GM21576 (cell line): ENCODE measurements around the gene AUTS2.
A peak's percentile ranks its signal among the peaks of the same experiment; 100 is the strongest.

Experiments
- ATAC-seq: cut with Tn5 transposase; IDR thresholded peaks from one replicate; pipeline ENCODE4 v1.9.1; 2021; ENCODE audit warnings: mild to moderate bottlenecking, moderate library complexity; ENCODE audit not compliant: unreplicated experiment

AUTS2 gene

DNA sequence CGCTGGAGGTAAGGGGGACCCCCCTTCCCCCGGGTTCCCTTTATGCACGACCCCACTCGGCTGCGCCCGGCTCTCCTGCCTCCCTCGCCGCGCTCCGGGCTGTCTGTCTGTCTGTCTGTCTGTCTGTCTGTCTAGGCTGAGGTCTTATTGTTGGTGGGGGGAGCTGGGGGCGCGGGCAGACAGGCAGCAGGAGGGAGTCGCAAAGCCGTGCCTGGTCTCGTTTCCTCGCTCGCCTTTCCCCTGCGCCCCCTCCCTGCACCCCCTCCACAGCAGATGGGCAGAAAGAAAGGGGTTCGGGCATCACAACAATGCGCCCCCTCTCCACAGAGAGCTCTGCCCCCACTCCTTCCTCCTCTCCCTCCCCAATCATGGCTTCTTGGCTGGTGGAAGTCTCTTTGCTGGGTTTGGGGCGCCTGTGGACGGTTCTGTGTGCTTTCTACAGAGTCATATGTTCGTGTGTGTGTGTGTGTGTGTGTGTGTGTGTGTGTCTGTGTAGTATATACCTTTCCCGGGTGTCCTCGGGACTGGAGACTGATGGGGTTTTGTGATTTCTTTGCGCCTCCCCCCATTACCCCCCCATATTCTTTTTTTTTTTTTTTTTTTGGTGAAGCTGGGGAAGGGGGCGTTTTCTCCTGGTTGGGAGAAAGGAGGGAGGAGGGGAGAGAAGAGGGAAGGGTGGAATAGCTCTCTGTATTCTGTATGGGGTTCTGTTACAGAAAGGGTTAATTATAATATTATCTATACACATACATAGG is 1.9 kb downstream of the AUTS2 start:
- ATAC-seq = no peak

GRCh38 chr7:69600710-69601519 is 2.6 kb downstream of the AUTS2 start:
- no peak for ATAC-seq

DNA sequence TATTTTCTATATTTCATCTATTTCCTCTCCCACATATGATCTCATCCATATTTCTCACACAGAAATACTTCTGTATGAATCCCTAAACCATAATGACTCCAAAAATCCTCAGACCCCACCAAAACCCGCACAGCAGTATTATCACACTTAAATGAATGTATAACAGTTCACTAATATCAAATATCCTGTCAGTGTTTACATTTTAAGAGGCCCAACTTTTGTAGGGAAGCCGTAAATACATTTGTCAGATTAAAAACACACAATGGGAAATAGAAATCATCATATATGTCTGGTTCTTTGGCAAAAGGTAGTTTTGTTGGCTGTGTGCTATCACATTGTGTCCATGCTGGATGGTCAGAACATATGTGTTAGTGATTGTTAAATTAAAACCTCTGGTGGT is 4.2 kb downstream of the AUTS2 start:
- no peak for ATAC-seq

DNA sequence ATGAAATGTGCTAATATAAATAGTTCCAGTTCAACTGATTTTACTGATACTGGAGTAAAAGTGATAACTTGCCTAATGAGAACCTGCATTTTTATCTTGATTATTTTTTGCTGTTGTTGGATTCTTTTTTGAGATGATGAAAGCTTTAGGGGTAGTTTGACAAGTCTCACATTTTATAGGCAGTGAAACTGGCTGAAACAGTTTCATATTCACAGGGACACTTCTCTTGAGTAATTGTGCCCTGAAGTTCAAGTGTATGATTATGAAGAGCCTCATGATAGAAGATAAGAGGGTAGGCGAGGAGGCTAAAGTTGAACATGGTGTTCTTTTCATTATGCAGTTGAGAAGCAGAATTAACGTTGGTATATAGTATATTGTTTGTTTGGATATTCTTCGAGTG is 5.1 kb downstream of the AUTS2 start:
- no peak for ATAC-seq

GRCh38 chr7:69603937-69604494 is 5.7 kb downstream of the AUTS2 start:
- peak; percentile 74 for ATAC-seq

DNA sequence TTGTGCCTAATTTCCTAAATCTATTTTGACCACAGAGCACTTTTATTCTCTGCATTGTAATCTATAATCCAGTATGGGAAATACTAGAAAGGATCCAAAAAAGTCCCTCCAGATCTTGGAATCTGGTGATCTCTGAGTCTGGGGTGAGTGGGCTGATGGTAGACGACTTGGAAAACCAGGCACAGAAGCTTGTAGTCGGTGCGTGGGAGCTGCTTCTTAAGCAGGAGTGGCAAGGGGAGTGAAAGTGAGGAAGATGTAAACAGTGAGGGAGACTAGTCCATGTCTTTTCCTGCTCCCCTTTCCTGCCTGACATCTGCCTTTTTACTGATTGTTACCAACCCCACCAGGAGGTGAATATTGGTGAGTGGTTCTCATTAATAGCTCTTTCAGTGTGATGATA is 6.8 kb downstream of the AUTS2 start:
- no peak for ATAC-seq

DNA sequence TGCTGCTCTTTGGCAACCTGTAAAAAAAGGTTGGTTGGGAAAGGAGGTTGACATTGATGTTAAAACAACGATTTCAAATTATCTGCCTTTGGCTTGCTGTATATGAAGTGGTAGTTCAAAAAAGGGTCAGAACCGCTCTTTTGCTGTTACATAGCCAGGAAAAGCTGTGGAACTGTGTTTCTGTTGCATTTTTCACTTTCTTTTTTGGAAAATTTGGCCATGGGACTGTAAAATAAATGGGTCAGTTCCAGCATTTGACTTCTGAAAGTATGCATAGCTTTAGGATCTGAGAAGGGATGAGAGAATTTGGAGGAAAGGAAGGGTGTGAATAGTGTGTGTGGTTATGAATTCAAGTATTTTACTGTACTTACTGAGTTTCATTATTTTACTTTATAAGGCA is 7.3 kb downstream of the AUTS2 start:
- no peak for ATAC-seq

GRCh38 chr7:69608049-69608448 is 9.8 kb downstream of the AUTS2 start:
- no peak for ATAC-seq

GRCh38 chr7:69608878-69609277 is 10.6 kb downstream of the AUTS2 start:
- no peak for ATAC-seq

DNA sequence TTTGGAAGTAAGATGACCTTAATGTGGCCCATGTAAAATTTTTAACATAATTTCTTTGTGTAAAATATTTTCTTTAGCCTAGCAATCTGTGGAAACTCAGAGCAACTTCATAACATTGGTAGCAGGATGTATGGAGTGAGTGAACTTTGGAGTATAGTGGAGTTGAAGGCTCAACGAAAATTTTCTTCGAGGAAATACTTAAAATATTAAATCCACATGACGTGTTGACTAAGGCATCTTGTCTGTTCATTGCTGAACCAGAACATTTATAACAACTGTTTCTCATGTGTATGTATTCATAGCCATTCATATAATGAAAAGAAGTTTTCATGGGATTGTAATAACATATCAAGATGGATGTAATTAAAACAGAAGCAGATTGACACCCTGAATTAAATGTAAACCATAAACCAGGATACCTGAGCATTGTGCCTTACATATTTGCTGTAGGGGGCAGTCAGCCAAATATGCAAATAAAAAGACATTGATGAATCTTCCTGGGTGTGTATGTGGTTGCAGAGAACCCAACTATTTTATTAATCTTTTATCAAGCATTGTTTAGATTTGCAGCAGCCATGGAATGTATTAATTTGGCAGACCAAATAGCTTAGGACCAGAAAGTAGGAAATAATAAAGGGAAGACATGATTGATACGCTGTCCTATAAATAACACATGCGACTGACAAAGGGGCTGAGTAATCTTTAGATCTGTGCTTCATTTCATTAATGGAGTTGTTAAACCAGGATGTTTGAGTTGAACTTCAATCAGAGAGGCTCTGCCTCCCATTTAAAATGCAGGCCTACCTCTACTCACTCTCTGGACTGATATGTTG is 11.5 kb downstream of the AUTS2 start:
- no peak for ATAC-seq

DNA sequence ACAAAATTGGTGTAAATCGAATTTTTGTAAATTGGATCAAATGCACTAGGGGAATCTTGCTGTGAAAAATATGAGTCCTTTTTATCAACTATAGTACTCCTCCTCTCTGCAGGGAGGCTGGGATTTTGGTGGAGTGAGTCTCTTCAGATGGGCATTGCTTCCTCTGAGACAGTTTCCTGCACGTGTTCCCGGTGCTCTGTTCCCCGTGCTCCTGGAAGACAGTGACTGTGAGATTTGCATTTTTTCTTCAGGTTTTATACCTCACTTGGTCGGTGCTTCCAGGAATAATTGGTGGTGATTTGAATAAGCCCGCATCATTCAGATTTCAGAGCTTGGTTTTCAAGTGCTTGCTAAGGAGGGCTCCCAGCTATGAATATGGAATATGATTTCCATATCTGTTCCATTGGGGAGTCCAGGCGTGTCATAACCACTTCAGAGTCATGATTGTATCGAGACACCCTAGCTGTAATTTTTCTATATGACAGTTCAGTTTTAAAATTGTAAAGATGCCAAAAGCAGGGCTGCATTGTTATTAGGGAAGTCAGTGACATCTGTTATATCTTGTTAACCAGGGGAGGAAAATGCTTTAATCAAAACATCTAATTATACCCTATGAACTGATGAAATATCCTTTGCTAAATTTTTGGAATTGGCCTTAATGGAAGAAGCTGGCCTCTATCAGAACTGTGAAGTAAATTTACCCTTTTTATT is 12.3 kb downstream of the AUTS2 start:
- ATAC-seq = no peak

DNA sequence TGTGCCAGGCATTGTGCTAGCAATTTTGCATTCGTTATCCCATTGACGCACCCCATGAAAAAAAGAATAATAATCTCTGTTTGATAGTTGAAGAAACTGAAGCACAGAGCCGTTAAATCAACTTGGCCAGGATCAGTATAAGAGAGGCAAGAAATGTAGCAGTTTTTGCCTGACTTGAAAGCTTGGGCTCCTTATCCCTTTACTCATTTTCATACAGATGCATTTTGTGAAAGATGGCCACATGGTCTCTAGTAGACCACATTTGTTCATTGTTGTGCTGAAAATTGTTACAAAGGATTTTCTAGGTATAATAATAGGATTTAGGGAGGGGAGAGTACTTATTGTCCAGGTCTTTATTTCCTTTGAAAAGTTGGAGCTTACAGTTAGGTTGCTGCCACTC is 14.7 kb downstream of the AUTS2 start:
- ATAC-seq = no peak

DNA sequence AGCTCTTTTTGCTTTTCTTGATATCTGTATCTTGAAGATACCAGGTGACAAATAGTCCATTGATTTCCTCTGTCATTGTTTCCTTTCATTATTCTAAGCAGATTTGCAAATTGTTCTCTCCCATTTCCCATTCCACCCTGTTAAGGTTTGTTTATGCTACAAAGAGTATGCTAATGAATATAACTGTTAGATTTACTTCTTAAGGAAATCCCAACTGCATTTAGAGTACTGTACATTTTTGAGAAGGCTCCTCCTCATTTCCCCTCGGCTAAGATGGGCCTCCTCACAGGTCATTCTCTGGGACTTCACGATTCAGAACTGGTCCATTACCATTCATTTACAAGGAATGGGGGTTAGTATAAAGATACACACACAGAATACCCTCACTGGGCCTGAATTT is 15.6 kb downstream of the AUTS2 start:
- ATAC-seq = no peak

DNA sequence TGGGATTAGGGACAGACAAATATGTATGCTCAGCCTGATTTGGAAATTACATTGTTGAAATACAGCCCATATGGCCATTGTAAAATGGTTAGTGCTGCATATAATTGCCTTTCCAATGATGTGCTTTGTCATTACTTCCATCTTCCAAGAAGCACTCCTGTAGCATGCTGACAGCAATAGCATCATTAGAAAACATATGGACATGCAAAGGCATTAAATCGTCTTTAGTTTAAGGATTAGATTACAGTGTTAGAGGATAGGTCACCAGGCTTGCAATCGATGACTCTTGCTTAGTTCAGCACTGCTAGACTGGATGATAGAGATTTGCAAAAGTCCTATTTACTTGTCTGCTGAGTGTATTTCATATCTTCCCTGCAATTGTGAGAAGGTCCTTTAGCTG is 17.4 kb downstream of the AUTS2 start:
- ATAC-seq = no peak

DNA sequence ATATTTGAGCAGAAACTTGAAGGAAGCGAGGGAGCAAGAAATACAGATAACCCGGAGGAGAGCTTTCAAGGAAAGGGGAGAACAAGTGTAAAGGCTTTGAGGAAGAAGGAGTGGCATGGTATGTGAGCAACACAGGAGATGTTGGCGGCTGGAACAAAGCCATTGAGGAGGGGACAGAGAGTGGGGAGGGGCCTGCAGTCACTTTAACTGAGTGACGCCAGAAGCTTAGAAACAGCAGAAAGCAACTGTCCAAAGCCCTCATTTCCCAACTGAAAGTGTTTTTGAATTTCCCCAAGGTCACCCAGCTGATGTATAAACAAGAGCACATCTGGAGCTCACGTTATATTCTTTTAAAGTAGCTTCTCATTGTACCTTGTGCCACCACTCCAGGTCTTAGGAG is 19.1 kb downstream of the AUTS2 start:
- no peak for ATAC-seq

DNA sequence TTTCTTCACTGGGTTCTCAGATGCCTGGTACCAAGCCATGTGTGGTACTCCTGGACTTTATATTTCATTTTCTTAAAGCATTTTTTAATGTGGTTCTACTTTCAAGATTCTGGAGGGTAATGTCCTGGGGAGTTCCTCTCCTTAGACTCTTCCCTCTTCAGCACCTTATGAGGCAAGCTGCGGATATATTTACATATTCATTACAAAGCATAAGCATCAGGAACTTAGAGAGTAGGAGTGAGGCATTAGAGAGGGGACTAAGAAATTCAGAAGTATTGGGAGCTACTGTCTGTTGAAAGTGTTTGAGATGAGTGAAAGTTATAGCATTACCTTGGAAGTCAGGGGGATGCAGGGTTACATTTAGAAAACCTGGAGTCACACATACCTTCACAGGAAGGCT is 20.8 kb downstream of the AUTS2 start:
- no peak for ATAC-seq

GRCh38 chr7:69619635-69620034 is 21.4 kb downstream of the AUTS2 start:
- ATAC-seq = no peak

DNA sequence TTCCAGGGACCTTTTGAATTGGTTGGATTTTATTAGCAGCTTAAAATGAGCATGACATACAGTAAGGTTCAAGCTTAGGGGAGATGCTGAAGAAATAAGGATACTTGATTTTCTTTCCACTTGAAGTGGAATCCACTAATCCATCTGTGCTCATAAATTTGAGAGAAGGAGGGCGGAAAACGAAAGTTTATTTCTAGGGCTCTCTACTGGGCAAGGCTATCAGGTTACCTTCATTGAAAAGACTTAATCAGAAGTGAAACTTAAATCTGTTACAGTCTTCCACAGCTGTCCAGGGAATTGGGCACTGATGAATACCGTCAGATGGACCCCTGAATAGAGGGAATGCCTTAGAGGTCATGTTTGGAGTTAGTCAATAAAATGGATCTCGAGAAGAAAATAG is 21.8 kb downstream of the AUTS2 start:
- ATAC-seq = no peak

DNA sequence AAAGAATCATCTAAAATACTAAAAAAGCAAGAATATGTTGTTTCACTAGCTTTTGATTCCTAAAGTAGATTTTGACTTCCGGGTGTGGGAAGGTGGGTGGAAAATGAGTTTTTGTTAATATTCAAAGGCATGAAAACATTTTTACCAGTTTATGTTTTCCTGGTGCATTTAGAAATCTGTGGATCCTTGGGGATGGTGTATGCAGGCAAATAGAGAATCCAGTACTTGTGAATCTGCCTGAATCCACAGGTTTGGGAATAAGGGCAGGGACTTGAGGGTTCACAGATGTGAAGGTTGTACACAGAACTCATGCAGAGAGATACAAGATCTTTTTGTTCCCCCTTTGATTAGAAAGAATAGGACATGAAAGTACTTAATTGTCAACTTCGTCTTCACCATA is 22.4 kb downstream of the AUTS2 start:
- ATAC-seq = no peak

- ATAC-seq = no peak
Measured at GRCh38 chr7:69622014-69622835, 23.9 kb downstream of the AUTS2 start.
